GM15510 (cell line): Measurements from ENCODE around the gene UNCX.

Experiments
- POLR2A ChIP-seq: IDR thresholded peaks from 3 replicates; pipeline ENCODE4 v1.6.1; 2011; ENCODE audit warnings: borderline replicate concordance; ENCODE audit not compliant: insufficient read length; ENCODE audit errors: extremely low read depth

UNCX gene

DNA sequence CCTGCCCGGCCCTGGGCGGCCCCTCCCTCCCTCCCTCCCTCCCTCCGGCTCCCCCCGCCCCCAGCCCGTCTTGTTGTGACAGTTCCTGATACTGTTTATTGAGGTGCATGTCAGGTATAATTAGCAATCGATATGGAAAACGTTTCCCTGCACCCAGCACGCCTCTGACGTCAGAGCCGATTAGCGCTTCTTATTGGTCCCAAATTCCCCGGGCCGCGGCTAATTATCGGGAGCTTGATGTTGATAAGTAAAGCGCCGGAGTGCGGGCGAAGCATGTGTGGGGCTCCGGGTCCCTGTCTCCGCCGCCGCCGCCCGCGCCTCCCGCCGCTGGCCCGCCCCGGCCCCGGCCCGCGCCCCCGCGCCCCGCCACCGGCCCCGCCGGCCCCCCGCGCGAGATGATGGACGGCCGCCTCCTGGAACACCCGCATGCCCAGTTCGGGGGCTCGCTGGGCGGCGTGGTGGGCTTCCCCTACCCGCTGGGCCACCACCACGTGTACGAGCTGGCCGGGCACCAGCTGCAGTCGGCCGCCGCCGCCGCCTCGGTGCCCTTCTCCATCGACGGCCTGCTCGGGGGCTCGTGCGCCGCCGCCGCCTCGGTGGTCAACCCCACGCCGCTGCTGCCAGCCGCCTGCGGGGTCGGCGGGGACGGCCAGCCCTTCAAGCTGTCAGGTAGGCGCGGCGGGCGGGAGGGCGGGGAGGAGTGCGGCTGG, at the start of gene UNCX:
UNCX (plus strand) TSS at position 250 of the 710 bp plus-strand sequence; CDS start at position 396, 146 bp downstream.
- no peak for TF ChIP-seq POLR2A

DNA sequence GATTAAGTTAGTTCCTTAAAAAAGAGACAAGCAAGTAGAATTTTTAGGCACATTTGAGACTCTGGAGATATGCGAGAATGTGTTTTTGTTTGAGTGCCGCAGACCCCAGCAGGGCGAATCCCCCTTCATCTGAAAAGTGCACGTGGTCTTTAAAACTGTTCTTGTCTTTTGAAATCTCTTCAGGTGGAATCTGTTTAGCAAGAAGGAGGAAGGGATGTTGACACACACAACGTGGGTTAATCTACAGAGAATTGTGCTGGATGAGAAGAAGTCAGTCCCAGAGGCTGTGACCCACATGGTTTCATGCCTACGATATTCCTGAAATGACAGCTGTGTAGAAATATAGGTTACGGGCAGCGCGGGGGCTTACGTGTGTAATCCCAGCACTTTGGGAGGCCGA, 45.5 kb upstream of the UNCX start:
- TF ChIP-seq POLR2A: no peak

DNA sequence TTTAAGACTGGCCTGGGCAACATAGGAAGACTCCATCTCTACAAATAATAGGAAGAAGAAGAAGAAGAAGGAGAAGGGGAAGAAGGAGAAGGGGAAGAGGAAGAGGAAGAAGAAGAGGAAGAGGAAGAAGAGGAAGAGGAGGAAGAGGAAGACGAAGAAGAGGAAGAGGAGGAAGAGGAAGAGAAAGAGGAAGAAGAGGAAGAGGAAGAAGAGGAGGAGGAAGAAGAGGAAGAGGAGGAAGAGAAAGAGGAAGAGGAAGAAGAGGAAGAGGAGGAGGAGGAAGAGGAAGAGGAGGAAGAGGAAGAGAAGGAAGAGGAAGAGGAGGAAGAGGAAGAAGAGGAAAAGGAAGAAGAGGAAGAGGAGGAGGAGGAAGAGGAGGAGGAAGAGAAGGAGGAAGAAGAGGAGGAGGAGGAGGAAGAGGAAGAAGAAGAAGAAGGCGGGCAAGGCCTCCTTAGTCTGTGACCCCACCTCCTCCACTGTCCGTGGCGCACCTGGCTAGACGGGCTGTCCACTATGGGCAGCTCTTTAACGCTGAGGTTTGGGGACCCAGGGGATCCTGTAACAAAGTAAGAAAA, 43.9 kb upstream of the UNCX start:
- no peak for TF ChIP-seq POLR2A

DNA sequence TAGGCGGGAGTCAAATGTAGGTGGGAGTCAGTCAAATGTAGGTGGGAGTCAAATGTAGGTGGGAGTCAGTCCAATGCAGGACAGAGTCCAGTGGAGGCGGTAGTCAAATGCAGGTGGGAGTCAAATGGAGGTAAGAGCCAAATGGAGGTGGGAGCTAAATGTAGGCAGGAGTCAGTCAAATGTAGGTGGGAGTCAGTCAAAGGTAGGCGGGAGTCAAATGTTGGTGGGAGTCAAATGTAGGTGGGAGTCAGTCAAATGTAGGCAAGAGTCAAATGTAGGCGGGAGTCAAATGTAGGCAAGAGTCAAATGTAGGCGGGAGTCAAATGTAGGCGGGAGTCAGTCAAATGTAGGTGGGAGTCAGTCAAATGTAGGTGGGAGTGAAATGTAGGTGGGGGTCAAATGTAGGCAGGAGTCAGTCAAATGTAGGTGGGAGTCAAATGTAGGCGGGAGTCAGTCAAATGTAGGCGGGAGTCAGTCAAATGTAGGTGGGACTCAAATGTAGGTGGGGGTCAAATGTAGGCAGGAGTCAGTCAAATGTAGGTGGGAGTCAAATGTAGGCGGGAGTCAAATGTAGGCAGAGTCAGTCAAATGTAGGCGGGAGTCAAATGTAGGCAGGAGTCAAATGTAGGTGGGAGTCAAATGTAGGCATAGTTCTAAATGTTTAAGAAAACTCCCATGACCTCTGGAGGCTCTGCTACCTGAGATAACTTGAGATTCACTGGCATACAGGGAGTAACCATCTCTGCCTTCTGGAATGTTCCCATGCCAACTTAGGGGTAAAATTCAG, 42.5 kb upstream of the UNCX start:
- no peak for TF ChIP-seq POLR2A

DNA sequence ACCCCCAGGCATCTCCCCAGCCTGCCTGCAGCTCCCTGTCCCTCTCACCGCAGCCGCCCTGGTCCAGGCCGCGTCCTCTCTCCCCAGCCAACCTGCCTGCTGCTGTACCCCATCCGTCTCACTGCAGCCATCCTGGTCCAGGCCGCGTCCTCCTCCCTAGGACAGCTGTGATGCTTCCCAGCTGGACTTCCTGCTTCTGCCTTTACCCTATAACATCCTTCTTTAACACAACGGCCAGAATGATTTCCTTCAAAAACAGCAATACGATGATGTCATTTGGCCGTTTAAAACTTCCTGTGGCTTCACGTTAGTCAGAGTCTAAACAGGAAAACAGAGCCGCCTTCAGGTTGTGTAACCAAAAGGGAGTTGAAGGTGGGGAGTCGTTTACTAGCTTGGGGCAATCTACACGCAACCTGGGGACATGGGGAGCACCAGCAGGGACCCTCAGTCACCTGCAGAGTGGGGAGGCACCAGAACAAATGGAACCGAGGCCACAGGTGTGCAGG, 40.4 kb upstream of the UNCX start:
- TF ChIP-seq POLR2A: no peak

DNA sequence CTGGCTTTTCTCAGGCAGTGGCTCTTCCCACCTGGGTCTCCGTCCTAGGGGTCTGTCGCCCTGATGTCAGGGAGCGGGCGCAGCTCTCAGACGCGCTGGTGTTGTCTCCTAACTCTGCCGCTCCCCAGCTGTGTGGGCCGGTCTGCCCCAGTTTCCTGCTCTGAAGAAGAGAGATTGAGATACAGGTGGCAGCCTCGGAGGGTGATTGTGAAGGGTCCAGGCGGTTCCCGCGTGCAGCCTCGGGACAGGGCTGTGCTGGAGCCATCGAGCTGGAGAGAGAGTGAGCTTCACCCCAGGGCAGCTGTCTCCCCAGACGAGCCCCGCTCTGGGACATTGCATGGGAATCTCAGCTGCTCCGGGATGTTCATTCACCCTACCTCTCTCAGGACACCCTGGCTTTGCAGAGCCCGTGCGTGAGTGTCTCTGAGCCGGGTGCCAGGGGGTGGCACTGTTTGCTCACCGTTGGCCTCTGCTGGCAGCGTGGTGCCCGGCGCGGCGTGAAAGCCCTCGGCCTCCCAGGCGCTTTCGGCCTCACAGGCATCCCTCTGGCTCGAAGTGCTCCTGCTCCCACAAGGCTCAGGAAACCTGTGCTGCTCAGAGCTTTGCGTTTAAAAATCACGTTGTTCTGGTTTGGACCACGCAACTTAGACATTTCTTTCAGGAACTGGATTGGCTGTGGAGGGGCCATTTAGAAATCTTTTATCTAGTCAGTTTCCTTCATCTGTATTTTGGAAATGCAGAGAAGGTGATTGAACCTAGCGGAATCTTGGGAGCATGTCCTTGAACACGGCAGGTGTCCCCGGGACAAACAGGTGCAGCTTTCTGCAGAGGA, 38.9 kb upstream of the UNCX start:
- TF ChIP-seq POLR2A: no peak

DNA sequence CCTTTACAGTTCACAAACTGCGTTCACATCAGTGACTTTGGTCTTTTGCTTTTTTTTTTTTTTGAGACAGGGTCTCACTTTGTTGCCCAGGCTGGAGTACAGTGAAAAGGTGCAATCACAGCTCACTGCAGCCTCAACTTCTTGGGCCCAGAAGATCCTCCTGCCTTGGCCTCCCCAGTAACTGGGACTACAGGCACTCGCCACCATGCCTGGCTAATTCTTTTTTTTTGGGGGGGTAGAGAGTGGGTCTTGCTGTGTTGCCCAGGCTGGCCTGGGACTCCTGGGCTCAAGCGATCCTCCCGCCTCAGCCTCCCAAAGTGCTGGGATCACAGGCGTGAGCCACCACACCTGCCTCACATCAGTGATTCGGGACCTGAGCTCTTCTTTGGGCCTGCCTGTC, 35.7 kb upstream of the UNCX start:
- TF ChIP-seq POLR2A: no peak

DNA sequence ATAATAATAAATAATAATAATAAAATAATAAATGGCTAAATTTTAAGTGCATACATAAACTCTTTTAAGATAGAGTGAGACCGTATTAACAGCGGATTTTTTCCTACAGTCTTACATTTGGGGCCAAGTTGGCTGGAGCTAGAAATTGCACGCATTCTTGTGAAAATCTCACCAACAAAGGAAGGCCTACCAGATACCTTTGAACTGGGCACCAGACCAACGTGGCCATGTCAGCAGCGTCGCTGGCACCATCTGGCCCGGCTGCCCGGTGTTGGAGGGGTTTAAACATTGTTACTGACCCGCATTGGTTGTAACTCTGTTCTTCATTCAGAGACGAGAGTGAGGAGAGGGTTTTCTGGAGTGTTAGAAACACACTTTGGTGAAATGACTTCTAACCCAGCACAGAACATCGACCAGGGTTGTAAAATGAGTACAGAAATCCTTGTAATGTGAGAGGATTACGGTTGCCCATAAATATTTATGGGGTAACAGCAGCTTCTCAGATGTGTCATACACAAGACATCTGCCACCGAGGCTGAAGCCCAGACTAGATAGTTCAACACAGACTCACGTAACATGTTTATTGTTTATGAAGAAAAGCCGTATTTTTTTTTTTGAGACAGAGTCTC, 34.6 kb upstream of the UNCX start:
- no peak for TF ChIP-seq POLR2A

DNA sequence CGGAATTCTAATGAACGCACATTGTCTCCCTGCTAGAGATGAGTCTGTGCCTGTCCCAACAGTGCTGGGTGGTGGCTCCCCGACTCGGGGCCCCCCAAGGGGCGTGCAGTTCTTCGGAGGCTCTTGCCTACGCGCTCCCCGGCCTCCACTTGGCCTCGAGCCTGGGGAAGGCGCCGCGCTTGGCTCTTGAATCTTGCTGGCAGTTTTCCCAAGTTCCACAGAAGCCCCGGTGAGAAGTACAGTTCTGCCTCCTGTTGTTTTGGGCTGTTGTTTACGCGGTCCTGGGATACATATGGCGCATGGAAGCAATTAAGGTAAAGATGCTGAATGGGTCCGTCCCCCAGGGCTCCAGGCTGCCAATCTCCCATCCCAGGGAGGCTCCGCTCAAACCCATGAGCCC, 32.6 kb upstream of the UNCX start:
- no peak for TF ChIP-seq POLR2A

DNA sequence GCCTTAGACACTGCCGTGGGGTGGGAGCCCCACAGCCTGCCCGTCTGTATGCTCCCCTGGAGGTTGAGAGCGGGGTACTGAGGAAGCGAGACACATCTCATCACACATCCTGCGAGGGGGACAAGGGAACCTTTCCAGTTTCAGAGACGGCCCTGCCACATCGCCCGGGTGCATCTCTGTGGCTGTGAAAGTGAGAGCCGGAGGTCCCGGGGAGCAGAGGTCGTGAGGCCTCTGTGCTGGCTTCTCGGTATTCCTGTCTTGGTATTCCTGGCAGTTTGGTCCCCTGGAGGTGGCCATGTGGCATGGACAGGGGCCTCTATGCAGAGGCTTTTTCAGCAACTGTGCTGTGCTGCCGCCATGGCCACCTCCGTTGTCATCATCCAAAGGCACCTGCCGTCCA, 30.8 kb upstream of the UNCX start:
- no peak for TF ChIP-seq POLR2A

DNA sequence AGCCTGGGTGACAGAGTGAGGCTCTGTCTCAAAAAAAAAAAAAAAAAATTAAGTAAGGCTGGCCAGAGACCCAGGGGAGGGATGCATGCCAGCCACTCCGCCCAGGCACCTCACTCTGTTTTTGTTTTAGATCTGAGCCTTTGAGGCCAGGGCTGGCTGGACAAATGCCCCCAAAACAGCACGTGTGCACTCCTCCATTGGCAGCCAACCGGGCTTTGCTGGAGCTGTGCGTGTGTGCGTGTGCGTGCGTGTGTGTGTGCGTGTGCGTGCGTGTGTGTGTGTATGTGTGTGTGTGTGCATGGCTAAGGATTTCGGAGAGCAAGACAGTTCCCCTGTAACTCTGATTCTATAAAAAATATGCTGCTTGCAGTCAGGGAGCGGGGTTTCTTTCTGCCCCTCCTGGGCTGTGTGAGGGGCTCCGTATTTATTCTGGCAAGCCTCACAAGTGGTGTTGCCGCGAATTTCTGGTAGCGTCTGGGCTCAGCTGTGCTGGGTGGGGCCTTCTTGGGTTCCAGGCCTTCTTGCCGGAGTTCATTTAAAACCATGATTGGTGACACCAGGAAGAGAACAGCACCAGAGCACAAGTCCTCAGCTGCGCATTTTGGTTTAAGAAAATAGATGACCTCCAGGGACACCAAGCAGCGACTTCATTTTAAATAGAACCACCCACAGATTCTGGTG, 28.1 kb upstream of the UNCX start:
- no peak for TF ChIP-seq POLR2A

DNA sequence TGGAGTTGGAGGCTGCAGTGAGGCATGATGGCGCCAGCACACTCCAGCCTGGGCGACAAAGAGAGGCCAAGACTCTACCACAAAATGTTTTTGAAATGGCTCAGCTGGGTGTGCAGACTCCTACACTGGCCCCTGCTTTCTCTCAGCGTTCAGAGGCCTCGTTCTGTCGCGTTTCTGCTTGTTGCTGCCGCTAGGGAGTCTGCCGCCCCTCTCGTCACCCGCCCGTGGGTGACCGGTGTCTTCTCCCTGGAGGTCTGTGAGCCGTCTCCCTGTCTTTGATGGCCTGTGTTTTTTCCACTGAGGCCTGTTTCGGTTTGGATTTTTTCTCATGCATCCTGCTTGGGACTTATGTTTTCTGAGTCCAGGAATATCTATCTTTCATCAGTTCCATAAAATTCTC, 23.6 kb upstream of the UNCX start:
- TF ChIP-seq POLR2A: no peak

DNA sequence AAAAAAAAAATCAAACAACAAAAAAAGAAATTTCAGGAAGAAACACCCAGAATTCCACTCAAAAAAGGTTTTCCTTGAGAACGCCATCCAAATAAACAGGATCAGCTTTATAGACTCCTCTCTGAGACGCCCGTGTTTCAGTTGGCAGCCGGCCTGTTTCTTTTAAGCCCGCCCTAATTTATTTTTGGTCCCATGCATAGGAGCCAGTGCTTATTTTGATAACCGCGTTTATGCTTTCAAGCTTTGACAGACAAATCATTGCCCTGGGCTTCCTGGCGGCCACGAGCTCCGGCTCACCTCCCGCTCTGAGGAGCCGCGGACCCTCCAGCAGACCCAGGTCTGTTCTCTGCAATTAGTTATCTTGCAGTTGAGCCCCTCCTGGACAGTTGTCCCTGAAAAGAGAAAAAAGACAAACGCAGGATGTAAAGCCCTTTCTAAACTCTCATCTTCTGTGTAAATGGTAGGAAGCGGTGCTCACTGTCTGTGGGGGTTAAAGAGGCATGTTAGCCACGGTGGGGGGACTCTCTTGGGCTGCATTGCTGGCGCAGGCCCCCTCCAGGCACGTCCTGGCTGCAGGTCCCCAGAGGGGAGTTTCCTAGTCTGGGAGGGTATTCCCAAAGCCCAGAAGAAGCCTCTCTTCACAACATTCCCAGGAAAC, 22.2 kb upstream of the UNCX start:
- no peak for TF ChIP-seq POLR2A

DNA sequence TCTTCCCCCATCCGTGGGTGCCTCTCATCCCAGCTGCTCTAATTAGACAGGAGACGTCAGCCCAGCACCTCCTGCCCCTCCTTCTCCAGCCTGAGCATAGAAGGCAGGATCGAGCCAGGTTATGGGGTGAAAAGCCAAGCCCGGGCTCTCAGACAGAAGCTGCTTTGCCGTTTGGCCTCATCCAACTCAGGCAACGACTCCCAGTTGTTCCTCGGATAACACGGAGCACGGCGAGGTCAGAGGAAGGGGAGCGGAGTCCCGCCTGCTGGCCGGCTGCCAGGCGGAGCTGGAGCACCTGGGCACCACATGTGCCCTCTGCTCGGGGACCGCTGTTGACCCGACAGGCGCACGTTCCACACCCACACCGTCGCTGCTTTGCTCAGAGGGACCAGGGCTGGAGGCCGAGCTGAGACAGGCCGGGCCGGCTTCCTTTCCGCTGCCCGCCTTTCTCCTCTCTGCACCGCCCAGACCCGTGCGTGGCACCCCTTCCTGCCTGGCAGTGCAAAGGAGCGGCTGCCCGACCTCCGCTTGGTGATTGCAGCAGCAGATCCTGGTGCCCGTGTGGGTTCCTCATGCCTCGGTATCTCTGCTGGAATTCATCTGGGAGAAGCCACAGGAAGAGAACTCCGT, 21.6 kb upstream of the UNCX start:
- no peak for TF ChIP-seq POLR2A

DNA sequence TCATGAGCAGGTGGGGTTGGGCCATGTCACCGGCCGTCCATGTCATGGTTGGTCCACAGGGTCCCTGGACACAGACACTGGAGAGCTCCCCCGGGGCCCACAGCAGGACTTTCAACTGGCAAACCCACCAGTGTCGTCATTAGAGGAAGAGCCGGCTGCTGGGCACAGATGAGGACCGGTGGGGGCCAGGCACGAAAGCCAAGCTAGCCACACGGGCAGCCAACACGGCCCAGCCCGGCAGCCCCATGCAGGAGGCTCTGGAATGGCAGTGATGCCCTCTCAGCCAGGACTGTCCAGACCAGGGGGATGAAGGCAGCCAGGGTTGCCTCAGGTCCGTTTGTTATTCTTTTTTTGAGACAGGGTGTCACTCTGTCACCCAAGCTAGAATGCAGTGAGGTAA, 21.1 kb upstream of the UNCX start:
- TF ChIP-seq POLR2A: no peak
